Calu3 (cell line): Measurements from ENCODE around the gene PLPP6. TPM values are rescaled to one million over a fixed set of nuclear protein-coding genes. Genes with fewer than 3 reads are reported as not detected.
"Not testable (repeated sequence)": the region's sequence is repeated elsewhere in the genome, so short reads cannot be mapped to it uniquely, and the experiment has no call there.

ENCODE experiments used
- BruUV-seq: library from RNA; stranded (reverse); fragments of 400-500 nt; replicated peaks from 2 replicates; lab custom pipeline; 2021; lab: Mats Ljungman, UMichigan
- CTCF ChIA-PET: fragments of 300-600 bp; sonication (Branson Sonifier 250); formaldehyde crosslinking; loops from one replicate; lab custom pipeline; 2022; ENCODE audit warnings: antibody characterized with exemption; lab: Charles Lee
- DNase-seq: peaks from one replicate; pipeline ENCODE4 v3.0.0; 2022
- H3K27ac Mint-ChIP-seq: one replicate; pipeline ENCODE4 v1.8.0; 2022; ENCODE audit warnings: mixed read lengths; ENCODE audit not compliant: unreplicated experiment
- H3K27me3 Mint-ChIP-seq: one replicate; pipeline ENCODE4 v1.8.0; 2022; ENCODE audit warnings: mixed read lengths; ENCODE audit not compliant: unreplicated experiment
- H3K36me3 Mint-ChIP-seq: one replicate; pipeline ENCODE4 v1.8.0; 2022; ENCODE audit warnings: mild to moderate bottlenecking, moderate library complexity, mixed read lengths; ENCODE audit not compliant: insufficient read depth, unreplicated experiment
- H3K4me1 Mint-ChIP-seq: one replicate; pipeline ENCODE4 v1.8.0; 2022; ENCODE audit warnings: mild to moderate bottlenecking, low read depth, mixed read lengths; ENCODE audit not compliant: unreplicated experiment
- H3K4me3 Mint-ChIP-seq: one replicate; pipeline ENCODE4 v1.8.0; 2022; ENCODE audit warnings: mild to moderate bottlenecking, low read depth, moderate library complexity, mixed read lengths; ENCODE audit not compliant: unreplicated experiment
- H3K9me3 Mint-ChIP-seq: one replicate; pipeline ENCODE4 v1.8.0; 2022; ENCODE audit warnings: low read depth, mixed read lengths; ENCODE audit not compliant: unreplicated experiment
- CTCF ChIP-seq: fragments of 200-600 bp; IDR thresholded peaks from one replicate; pipeline ENCODE4 v1.8.0; 2022; ENCODE audit warnings: antibody characterized with exemption; ENCODE audit not compliant: unreplicated experiment
- intact Hi-C: fragments of 100-400 bp; cut with micrococcal nuclease; formaldehyde crosslinking; loops from one replicate; pipeline ENCODE4 v1.10.0; 2022; ENCODE audit not compliant: unreplicated experiment
- total RNA-seq: library from RNA; stranded (reverse); gene quantifications from 2 replicates; pipeline ENCODE4 v1.2.3, GENCODE V29; 2022

Gene PLPP6
- total RNA-seq, 1 experiment from 2014 or later: 10.3 TPM

- intact Hi-C loops: no loop called here
- CTCF ChIA-PET: no interaction called here
Observed at GRCh38 chr9:4656621-4657020, 5.5 kb upstream of the PLPP6 start.

GRCh38 chr9:4657426-4658159, 4.5 kb upstream of the PLPP6 start:
- CTCF ChIA-PET: interaction anchor here (0.8 kb wide), 1 partner anchor 22 kb away, joined by 3 read pairs; the partner anchor contains the start of gene CDC37L1
- no TSS peak for BruUV-seq
- TF ChIP-seq CTCF: no peak
- DNase-seq: no peak
- intact Hi-C loops: no loop called here
- Mint-ChIP-seq H3K4me1 (no peaks in the 10 kb centered on the region), H3K36me3 (peaks cover 9% of the 10 kb centered on the region), H3K27ac (no peak overlapping the region), H3K9me3 (no peaks in the 10 kb centered on the region), H3K4me3 (no peak overlapping the region), H3K27me3 (no peaks in the 10 kb centered on the region)

More at GRCh38 chr9:4656621-4657020, 5.5 kb upstream of the PLPP6 start:
- Mint-ChIP-seq H3K27ac (no peak overlapping the region), H3K4me1 (no peaks in the 10 kb centered on the region), H3K27me3 (no peaks in the 10 kb centered on the region), H3K4me3 (no peak overlapping the region), H3K36me3 (no peaks in the 10 kb centered on the region), H3K9me3 (no peaks in the 10 kb centered on the region)
- BruUV-seq: no TSS peak
- DNase-seq: no peak
- TF ChIP-seq CTCF: no peak

- CTCF ChIA-PET, H3K4me3 Mint-ChIP-seq, DNase-seq, H3K9me3 Mint-ChIP-seq, H3K27ac Mint-ChIP-seq, BruUV-seq, intact Hi-C loops, H3K27me3 Mint-ChIP-seq: not testable (repeated sequence)
- peaks cover 13% of the 10 kb centered on the region for H3K4me1 Mint-ChIP-seq
- peaks cover 28% of the 10 kb centered on the region for H3K36me3 Mint-ChIP-seq
Observed at GRCh38 chr9:4660665-4661064, 1.4 kb upstream of the PLPP6 start.

- H3K36me3 Mint-ChIP-seq: peaks cover 33% of the 10 kb centered on the region
- TF ChIP-seq CTCF: no peak
- H3K27ac Mint-ChIP-seq: no peak overlapping the region
- CTCF ChIA-PET: no interaction called here
- H3K27me3 Mint-ChIP-seq: no peaks in the 10 kb centered on the region
- no peak overlapping the region for H3K4me3 Mint-ChIP-seq
- intact Hi-C loops: no loop called here
- BruUV-seq: TSS peak; percentile 6
- no peak for DNase-seq
- H3K9me3 Mint-ChIP-seq: no peaks in the 10 kb centered on the region
- peaks cover 13% of the 10 kb centered on the region for H3K4me1 Mint-ChIP-seq
Observed at GRCh38 chr9:4661165-4661564, 929 bp upstream of the PLPP6 start.

GRCh38 chr9:4661611-4662010, 483 bp upstream of the PLPP6 start:
- peak overlapping the region; percentile 79 for H3K4me3 Mint-ChIP-seq
- H3K27me3 Mint-ChIP-seq: no peaks in the 10 kb centered on the region
- no peaks in the 10 kb centered on the region for H3K9me3 Mint-ChIP-seq
- CTCF ChIA-PET: no interaction called here
- DNase-seq: no peak
- peak overlapping the region; percentile 69 for H3K27ac Mint-ChIP-seq
- H3K36me3 Mint-ChIP-seq: peaks cover 37% of the 10 kb centered on the region
- no peak for TF ChIP-seq CTCF
- intact Hi-C loops: no loop called here
- H3K4me1 Mint-ChIP-seq: peaks cover 17% of the 10 kb centered on the region
- no TSS peak for BruUV-seq
